Esophagus muscularis mucosa (tissue), 4 donors: ENCODE measurements around the gene CUL5.

ENCODE experiments used
- CTCF ChIP-seq, 3 experiments: fragments of 200-600 bp in 2 of 3; fragments of 450-650 bp in 1 of 3; sonication (generic) in 2 of 3; IDR thresholded peaks; one replicate each; pipeline ENCODE4 v1.5.1; 2017 to 2019; ENCODE audit warnings: antibody characterized with exemption in 3 of 3, mild to moderate bottlenecking in 2 of 3, moderate library complexity in 1 of 3
- EP300 ChIP-seq: sonication (generic); formaldehyde crosslinking; IDR thresholded peaks from one replicate; pipeline ENCODE4 v1.6.1; 2017; ENCODE audit warnings: antibody characterized with exemption
- POLR2A ChIP-seq: fragments of 450-650 bp; IDR thresholded peaks from one replicate; pipeline ENCODE4 v1.6.1; 2017; ENCODE audit warnings: antibody characterized with exemption, moderate library complexity, mild to moderate bottlenecking, low read depth

- TF ChIP-seq CTCF (IDR thresholded peaks at IDR 0.05) (no peak), EP300 (no peak), POLR2A (no peak)
These were observed 27.0 kb downstream of the CUL5 start for GRCh38 chr11:108035690-108036089.
